ENCODE results near the gene PPM1D.

GRCh38 chr17:60676758-60677307 lies 76.8 kb downstream of the PPM1D start:
- TF ChIP-seq CTCF (IDR thresholded peaks at IDR 0.05; ENCODE audit: low read depth, low read length) (no peak), EZH2phosphoT487 (IDR thresholded peaks at IDR 0.05; ENCODE audit: low read depth) (no peak)

All from OCI-LY3 (cell line).